Adrenal gland (tissue), 5 donors: ENCODE data around the gene PPFIA4.

Experiments used
- POLR2A ChIP-seq, 2 donors: fragments of 450-650 bp; IDR thresholded peaks; one replicate each; pipeline ENCODE4 v1.6.1; 2017; ENCODE audit warnings: antibody characterized with exemption in 2 of 2, mild to moderate bottlenecking in 2 of 2, moderate library complexity in 1 of 2
- TF ChIP-seq, protein P1 (sequence below), 6 experiments: fragments of 450-650 bp in 4 of 6; fragments of 200-600 bp in 2 of 6; sonication (generic) in 1 of 6; IDR thresholded peaks; 1 replicate in 5 of 6; 2 replicates in 1 of 6; pipeline versions ENCODE4 v1.5.1 to v1.8.0; 2016 to 2021; ENCODE audit warnings: antibody characterized with exemption in 6 of 6, mild to moderate bottlenecking in 2 of 6, moderate library complexity in 1 of 6
- donor health status: DM: no; HTN: no; CAD: no.

DNA sequence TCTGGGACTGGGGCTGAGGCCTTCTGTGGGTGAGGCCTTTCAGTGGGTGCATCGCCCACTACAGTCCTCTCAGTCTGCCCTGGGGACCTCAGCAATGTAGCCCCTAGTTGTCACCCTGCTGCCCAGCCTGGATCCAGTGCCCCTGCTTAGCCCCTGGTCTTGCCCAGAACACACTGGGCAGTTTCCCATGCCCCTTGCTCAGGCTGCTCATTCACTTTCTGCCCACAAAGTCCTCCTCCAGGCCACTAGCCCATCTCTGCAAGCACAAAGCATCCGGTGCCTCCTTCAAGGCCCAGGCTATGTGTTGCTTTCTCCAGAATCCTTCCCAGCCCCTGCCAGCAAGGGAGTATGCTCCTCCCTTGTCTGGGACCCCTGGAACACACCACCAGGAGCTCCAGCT lies 95.9 kb downstream of the PPFIA4 start:
- TF ChIP-seq, protein P1, sequence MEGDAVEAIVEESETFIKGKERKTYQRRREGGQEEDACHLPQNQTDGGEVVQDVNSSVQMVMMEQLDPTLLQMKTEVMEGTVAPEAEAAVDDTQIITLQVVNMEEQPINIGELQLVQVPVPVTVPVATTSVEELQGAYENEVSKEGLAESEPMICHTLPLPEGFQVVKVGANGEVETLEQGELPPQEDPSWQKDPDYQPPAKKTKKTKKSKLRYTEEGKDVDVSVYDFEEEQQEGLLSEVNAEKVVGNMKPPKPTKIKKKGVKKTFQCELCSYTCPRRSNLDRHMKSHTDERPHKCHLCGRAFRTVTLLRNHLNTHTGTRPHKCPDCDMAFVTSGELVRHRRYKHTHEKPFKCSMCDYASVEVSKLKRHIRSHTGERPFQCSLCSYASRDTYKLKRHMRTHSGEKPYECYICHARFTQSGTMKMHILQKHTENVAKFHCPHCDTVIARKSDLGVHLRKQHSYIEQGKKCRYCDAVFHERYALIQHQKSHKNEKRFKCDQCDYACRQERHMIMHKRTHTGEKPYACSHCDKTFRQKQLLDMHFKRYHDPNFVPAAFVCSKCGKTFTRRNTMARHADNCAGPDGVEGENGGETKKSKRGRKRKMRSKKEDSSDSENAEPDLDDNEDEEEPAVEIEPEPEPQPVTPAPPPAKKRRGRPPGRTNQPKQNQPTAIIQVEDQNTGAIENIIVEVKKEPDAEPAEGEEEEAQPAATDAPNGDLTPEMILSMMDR (IDR thresholded peaks at IDR 0.05), result no peak
- TF ChIP-seq POLR2A (IDR thresholded peaks at IDR 0.05), result no peak
